GM21515 (cell line): ENCODE measurements around the gene ARHGAP22.

ENCODE experiments used
- ATAC-seq: cut with Tn5 transposase; IDR thresholded peaks from one replicate; pipeline ENCODE4 v1.9.1; 2021; ENCODE audit not compliant: unreplicated experiment

The ARHGAP22 gene

GRCh38 chr10:48406204-48406603 is 198.7 kb downstream of the ARHGAP22 start:
- no peak for ATAC-seq

- no peak for ATAC-seq
Observed at GRCh38 chr10:48404646-48405045, 200.2 kb downstream of the ARHGAP22 start.

- ATAC-seq, result no peak
Observed at GRCh38 chr10:48400850-48401220, 204.0 kb downstream of the ARHGAP22 start.

DNA sequence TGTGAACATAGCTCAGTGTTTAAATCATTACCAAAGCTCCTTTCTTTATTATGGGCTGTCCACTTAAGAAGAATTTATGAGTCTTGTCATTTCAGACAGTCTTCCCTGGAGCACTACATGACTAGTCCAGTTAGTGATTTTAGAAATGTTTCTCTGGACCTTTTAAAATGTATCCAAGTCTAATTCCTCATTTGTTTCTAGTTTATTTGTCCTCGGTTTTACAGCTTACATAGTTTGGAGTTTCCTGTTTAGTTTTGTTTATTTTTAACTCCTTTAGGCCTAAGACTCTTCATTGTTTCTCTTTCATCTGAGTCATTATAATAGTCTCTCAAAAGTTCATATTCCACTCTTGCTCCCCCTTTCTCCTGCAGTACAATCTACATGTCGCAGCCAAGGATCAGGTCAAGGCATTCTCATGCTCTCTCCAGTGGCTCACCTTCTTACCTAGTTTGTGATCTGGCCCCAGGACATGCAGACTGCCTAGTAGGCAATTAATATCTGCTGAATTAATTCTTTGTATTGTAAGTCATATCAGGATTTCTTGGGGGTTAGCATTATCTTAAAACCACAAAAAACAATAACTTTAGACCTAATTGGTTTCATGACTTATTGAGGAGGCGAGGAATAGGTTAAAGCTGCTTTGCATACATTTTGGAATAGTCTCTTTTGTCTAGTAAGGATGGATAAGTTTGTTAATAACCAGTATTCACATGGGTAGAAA is 204.6 kb downstream of the ARHGAP22 start:
- no peak for ATAC-seq

DNA sequence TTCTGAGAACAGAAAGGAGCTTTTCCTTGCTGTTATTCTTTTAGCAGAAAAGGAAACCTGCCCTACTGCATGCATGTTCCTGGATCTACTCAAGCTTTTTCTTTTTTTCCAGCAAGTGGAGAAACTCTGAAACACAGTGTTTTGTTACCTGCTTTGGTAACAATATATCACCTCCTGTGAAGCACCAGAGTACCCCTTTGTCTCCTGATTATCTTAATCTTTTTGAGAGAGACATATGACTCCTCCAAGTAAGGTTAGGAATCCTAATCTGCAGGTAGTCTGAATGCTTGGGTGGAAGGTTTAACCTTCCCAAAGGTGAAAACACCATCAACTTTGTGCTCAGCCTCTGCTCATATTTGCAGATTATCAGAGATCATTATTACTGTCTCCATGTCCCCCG is 205.3 kb downstream of the ARHGAP22 start:
- ATAC-seq, result no peak

- no peak for ATAC-seq
Observed at GRCh38 chr10:48399056-48399541, 205.8 kb downstream of the ARHGAP22 start.

GRCh38 chr10:48398261-48398660 is 206.6 kb downstream of the ARHGAP22 start:
- no peak for ATAC-seq
